GM18873 (cell line): ENCODE results near the gene CD320.
"Not testable (repeated sequence)": the region's sequence is repeated elsewhere in the genome, so short reads cannot be mapped to it uniquely, and the experiment has no call there.

Experiments
- ATAC-seq: cut with Tn5 transposase; IDR thresholded peaks from one replicate; pipeline ENCODE4 v1.9.1; 2021; ENCODE audit warnings: mild to moderate bottlenecking, moderate library complexity, moderate number of reproducible peaks; ENCODE audit not compliant: unreplicated experiment, low FRiP score

Gene CD320

GRCh38 chr19:8310342-8311055 is 2.3 kb upstream of the CD320 start:
- ATAC-seq = no peak

- no peak for ATAC-seq
These were observed 733 bp upstream of the CD320 start for GRCh38 chr19:8308891-8309291.

GRCh38 chr19:8307400-8307964 is 676 bp downstream of the CD320 start:
- no peak for ATAC-seq

DNA sequence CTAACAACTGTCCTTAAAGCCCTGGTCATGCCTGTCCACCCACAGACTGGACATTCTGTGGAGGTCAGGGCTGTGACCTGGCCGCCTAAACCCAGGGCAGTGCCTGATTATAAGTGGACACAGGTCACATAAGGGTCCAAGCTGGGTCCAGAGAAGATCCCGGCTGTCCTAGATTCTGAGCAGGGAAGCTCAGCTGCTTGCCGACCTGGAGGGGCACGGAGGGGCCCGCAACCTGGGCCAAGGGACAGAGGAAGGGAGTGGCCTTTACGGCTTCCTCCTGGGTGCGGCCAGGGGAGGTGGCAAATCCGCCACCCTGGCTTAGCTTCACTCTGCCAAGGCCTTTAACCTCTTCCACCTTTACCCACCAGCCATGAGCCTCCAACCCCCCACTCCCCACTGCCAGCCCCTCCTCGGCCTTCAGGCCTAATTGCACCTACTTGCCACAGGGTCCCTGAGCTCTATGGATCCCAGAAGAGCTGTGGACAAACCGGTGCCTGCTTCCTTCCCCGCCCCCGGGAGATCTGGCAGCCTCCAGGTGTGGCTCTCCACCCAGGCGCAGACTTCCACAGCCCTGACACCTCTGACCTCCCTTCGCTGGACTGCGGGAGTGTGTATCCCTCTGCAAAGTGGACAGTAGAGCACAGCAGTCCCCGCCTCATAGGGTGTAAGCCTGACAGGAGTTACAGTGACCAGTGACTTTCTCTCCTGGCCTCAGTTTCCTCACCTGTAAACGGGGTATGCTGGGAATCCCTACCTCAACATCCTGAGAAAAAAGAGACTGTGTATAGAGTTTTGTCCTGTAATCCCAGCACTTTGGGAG is 1.7 kb downstream of the CD320 start:
- ATAC-seq = no peak

GRCh38 chr19:8305798-8306197 is 2.4 kb downstream of the CD320 start:
- no peak for ATAC-seq

- ATAC-seq = no peak
These were observed 3.1 kb downstream of the CD320 start for GRCh38 chr19:8304841-8305621.

GRCh38 chr19:8302734-8303133 is 5.4 kb downstream of the CD320 start:
- ATAC-seq = no peak

DNA sequence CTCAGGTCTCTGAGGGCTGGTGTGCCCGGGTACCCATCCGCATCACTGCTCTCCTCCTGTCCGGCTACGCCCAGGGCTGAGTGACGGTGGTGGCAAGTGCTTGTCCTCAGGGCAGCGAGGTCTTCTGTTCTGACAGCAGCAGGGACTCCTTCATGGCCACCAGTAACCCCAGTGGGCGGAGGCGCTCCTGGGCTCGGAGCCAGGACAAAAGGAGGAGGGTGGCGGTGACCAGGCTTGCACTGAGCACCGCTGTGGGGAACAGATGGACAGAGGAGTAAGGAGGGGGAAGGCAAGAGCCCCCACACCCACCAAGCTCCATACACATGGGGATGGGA is 5.8 kb downstream of the CD320 start:
- ATAC-seq = no peak

DNA sequence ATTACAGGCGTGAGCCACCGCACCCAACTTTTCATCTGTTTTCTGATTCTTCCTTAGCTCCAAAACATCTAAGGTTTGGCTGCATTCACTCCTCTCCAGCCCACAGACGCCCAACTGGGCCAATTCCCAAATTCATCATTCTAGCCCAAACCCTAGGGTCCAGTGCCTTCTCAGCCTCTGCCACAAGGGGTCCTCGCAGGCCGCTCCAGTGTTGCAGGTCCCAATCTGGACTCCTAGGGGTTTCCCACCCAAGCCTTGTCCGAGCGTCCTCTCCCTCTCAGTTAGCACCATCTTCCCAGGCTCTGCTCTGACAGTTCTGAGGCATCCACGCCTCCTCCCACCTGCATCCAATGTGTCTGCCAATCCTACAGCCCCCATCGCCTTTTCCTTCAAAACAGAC is 16.8 kb downstream of the CD320 start:
- not testable (repeated sequence) for ATAC-seq

GRCh38 chr19:8276508-8276907 is 31.6 kb downstream of the CD320 start:
- ATAC-seq = not testable (repeated sequence)

DNA sequence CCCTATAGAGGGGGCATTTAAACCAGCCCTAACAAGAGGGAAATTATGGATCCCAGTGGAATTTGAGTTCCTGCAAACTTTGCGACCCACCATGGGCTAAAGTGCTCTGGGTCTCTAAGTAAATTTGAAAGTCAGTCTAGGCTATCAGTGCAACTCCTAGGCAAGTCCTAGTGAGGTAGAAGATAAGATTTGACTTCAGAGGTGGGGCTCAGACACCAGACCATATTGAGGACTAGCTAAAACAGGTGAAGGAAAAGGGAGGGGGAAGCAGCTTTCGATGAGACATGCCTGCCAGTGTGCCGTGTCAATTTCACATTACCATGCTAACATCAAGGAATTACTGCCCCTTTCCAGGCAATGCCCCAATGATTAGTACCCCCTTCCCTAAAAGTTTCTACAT is 38.4 kb downstream of the CD320 start:
- ATAC-seq = no peak

GRCh38 chr19:8265872-8266271 is 42.3 kb downstream of the CD320 start:
- no peak for ATAC-seq

- ATAC-seq = not testable (repeated sequence)
These were observed 43.9 kb downstream of the CD320 start for GRCh38 chr19:8264248-8264647.

DNA sequence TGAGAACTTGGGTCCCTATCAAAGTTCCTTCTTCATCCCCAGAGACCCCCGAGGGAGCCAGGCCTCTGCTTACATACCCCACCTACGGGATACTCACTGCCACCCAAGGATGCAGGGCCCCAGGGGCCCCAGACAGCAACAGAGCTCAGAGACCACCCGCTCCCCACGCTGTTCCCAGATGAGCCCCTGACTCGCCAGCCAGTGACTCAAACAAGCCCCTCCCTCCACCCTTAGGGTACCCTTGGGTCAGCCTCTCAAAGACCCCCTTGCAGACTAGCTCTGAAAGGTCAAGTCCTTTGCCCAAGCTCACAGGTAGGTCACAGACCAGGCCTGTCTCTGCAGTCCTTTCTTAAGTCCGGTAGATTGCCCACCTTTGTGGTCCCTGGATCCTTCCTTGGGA is 45.7 kb downstream of the CD320 start:
- ATAC-seq = no peak

DNA sequence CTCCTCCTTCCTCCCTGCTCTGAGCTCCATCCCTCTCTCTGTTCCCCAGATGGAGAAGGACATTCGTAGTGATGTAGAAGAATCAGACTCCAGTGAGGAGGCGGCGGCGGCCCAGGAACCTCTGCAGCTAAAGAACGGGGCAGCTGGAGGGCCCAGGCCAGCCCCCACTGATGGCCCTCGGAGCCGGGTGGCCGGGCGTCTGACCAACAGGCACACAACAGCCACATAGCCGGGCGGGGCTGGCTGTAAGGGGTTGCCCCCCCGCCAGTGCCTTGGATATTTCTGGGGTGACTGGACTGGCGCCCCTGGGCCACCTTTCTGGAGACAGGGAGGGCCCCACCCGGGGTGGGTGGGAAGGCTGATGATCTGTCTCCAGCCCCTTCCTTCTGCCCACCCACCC is 46.3 kb downstream of the CD320 start:
- ATAC-seq = no peak

- ATAC-seq = no peak
These were observed 46.8 kb downstream of the CD320 start for GRCh38 chr19:8261347-8261746.

DNA sequence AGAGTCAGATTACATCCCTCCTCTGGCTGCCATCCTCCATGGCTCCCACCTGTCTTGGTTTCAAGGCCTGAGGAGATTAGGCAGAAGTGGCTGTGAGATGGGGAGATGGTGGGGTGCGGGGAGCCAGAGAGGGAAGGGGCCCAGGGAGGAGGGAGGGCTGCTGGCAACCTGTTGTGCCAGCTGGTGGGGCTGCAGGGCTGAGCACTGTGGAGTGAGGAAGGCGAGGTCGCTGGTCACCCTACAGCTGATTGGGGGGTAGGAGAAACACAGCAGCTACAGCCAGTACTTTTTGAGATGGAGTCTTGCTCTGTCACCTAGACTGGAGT is 48.3 kb downstream of the CD320 start:
- no peak for ATAC-seq

DNA sequence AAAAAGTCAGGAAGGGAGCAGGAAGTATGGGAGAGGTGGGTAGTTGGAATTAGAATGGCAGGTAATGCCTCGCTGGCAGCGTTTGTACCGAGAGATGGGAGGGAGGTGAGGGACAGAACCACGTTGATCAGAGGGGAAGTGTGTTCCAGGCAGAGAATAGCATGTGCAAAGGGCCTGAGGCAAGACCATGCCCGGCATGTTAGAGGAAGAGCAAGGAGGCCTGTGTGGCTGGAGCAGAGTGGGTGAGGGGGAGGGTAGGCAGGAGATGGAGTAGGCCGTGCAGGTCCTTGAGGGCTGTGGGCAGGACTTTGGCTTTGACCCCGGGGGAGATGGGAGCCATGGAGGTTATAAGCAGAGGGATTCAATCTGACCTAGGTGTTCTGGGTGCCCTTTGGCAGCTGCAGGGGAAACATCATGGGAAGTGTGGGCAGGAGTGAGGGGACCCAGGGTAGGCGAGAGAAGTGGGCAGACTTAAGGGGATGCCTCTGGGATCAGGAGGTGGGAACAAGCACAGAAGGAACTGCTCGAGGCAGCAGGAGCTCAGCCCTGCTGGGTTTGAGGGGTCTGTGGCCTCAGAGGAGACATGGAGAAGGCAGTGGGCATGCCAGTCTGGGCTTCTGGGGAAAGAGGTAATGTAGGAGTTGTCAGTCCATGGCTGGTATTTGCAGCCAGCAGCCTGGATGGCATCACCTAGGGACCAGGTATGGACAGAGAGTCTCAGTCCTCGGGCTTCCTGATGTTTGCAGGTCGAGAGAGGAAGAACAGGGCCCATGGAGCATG is 48.8 kb downstream of the CD320 start:
- ATAC-seq = no peak

DNA sequence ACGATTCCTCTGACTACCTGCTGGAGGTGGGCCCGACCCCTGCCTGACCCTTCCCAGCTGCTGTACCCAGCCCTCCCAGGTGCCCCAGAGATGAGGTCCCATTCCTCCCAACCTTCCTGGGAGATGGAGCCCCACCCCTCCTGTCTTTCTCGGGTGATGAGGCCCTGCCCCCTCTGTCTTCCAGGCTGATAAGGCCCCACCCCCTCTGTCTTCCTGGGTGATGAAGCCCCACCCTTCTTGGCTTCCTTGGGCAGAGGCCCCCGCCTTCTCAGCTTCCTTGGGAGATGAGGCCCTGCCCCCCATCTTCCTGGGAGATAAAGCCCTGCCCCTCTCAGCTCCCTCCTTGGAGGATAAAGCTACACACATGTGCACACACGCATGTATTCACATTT is 51.1 kb downstream of the CD320 start:
- ATAC-seq = no peak

GRCh38 chr19:8256276-8257051 is 51.7 kb downstream of the CD320 start:
- no peak for ATAC-seq
